ENCODE data around the gene MN1.

MN1 gene

DNA sequence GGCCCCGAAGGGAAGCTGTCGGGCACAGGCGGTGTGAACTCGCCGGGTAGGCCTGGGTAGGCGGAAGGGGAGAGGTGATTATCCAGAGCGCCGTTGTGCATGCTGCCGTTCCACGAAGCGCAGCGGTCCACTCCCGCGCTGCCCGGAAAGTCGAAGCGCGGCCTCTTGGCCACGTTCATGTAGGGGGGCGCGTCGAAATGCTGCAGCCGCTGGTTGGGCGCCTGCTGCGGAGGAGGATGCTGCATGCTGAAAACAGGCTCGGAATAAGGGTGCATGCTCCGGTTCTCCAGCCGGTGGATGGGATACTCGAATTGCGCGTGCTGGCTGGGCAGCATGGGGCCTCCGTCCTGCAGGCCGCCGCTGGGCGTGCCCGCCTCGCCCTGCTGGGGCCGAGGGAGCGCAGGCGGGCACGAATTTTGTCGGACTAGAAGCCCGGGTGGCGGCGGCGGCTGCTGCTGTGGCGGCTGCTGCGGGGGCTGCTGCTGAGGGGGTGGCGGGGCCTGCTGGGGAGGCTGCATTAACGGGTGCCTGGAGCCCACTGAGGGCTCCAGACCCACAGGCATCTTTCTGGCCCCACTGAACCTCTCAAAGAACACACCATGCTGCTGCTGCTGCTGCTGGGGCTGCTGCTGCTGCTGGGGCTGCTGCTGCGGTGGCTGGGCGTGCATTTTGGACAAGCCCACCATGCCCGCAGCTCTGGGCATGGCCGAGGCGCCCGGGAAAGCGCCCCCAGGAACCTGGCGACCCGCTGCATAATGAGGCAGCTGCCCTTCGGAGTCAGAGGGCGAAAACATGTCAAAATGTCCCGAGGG is 2.3 kb downstream of the MN1 start:
- no peak for DNase-seq

GRCh38 chr22:27798511-27799014 is 3.0 kb downstream of the MN1 start:
- no peak for DNase-seq

DNA sequence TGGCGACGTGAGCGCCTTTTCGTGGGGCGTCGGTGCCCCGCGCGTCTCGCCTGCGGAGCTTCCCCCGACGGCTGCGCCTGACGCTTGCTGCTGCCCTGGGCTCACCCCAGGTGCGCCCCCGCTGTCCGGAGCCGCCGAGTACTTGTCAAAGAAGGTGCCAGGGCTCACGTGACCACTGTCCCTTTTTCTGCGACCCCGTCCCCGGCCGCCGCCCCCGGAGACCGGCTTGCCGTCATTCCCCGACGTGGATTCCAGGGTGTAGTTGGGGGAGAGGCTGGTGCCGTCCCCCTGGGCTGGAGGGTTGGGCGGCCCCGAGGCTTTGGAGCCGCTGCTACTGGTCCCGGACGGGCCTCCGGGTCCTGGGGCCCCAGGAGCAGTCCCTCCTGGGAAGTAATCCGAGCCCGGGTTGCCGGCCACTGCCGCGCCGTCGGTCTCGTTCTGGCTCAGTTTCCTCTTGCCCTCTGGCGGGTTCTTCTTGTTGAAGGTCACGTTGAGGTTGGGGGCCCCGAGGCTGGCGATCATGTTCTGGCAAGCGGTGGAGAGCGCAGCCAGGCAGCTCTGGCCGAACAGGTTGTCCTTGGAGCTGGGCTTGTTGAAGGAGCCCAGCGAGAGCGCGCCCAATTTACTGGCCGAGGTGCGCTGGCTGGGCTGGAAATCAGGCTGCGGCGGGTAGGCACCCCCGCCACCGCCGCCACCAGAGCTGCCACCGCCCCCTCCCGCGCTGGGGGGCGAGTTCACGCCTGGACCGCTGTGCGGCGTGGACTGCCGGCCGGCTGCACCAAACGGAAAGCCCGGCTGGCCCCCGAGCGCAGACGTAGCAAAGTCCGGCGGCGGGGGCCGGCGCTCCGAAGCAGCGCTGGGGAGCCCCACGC is 3.8 kb downstream of the MN1 start:
- DNase-seq = no peak

GRCh38 chr22:27796829-27797519 is 4.6 kb downstream of the MN1 start:
- no peak for DNase-seq

DNA sequence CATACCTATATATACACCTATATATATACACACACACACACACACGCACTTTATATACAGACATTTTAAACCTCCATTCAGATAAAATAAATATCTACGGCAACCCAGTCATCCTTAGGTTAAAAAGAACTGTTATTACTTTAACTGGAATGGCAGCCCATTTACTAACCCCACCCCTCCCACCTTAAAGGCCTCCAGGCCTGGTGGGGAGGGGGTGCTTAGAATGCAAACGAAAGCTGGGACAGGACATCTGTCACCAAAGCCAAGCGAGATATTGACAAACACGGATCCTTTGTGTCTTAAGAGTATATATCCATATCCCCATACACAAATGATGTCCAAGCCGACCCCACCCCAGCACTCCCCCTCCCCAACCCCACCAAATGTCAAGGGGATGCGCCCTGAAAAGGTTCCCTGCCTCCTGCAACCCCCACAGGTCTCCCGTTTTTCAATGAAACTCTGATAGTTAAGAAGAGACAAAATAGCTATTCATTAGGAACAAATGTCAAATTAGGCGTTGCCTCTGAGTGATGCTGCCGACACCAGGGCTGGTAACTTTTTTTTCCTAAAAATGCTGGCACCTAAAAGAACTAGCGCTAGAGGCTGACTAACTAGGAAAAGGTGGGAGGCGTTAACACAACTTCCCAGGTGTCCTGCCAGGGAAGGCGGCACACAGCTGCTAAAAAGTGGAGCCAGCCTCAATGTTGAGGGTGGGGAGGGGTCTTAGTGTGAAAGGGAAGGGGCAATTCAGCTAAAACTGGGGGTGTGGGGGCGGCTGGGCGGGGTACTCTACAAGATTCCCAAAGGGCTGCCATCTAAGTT is 5.6 kb downstream of the MN1 start:
- DNase-seq = no peak

DNA sequence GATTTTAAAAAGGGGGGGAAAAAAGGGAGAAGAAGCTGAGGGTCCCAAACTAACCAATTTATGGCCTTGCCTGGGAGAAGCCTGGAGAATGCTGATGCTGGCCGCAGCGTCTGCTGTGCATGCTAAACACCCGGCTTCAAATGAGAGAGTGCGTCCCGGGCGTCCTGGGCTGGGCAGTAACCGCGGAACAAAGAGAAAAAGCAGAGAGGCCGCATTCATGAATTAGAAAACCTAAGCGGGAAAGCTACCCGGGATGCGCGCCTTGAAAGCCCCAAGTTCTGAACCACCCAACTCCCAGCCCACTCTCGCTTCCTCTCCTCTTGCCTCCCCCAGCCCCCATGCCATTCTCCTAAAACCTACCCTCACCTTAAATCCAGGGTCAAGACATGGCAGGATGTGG is 6.5 kb downstream of the MN1 start:
- no peak for DNase-seq

- no peak for DNase-seq
Measured at GRCh38 chr22:27794226-27794625, 7.3 kb downstream of the MN1 start.

- DNase-seq = no peak
Measured at GRCh38 chr22:27793576-27793975, 8.0 kb downstream of the MN1 start.

DNA sequence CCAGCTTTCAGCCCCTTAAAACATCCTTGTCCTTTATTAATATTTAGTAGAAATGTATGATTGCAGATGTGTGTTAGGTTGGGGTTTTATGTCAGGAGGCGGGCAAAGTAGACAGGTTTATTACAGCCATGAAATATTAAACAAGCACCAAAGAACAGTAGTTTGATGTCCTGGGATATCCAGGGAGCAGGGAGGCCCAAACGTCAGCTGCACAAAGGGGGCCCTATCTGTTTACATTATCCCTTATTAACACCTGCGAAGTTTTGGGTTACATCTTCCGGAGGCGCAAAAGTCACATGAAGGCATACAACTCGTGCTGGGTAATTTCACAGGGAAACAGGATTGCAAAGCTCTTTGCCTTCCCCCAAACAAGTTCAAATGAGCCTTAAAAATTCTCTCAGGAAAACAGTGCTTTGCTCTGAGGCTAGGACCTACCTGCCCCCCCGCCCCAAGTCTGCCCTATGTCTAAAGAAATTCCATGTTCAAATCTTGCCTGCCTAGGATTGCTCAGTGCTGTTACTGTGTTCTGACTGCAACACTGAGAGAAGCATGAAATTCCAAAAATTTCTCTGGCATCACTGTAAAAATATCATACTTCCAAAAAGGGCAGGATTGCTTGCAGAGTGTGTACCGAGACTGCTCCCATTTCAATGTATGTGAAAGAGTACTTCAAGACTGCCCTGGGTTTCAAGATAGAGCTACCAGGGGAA is 8.9 kb downstream of the MN1 start:
- DNase-seq = no peak

DNA sequence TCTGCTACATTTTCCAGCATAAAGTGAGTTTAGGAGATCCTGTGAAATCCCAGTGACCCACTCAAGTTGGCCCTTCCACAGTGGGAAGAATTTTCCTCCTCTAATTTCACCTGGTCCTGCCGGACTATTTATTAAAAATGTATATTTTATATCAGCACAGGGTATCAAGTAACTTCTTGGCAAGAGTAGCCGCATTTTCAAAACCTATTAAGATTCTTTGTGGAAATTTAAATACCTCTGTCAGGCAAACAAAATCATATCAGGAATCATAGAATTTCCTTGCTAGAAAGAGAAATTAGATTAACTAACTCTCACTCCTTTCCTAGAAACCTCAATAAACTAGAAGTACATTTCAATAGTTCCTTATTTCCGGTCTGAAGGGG is 9.7 kb downstream of the MN1 start:
- DNase-seq = no peak

DNA sequence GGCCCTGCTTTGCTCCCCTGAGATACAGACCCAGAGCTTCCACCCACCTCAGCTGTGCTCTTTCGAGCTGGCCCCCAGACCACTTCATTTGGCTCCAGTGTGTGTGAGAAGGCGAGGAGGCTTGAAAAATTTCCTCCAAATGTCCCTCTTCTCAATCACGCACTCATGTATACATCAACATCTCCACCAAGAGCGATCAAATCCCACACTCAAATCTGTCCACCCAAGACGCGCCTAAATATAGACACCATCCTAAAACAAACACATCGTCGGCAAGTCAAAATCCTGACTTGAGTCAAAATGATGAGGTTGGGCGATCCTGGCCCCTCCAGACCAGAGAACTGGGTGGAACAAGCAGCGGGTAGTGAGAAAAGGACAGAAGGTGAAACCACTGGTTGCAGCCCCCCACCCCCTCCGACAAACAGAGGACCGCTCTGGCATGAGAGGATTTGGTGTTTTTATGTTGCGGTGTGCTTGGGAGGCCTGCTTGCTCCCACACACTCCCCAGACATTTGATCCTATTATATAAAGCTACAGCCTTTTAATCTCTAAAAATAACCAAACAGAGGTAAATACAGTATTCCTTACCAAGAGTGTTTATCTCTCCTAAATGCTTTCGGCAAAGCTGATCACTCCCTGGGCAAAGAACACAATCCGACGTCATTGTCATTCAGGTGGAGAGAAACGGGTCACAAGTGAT is 10.2 kb downstream of the MN1 start:
- no peak for DNase-seq

- DNase-seq = no peak
Measured at GRCh38 chr22:27790376-27791158, 11.0 kb downstream of the MN1 start.

GRCh38 chr22:27788500-27789288 is 12.9 kb downstream of the MN1 start:
- no peak for DNase-seq

DNA sequence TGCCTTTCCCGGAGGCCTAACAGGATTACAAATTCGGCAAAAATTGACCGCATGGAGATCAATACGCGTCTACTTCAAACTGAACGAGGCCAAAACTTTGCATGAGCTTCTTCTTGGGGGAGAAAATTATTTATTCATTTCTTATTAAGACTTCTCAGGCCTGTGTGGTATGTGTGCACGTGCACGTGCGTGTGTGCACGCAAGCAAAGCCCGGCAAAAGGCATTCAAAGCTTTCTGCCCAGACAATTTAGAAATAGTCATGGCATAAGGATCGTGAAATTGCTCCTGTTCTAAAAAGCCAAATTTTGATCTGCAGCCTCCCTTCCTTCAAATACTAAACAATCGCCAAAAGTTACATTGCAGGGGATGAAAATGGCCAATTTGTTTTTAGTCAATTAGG is 14.6 kb downstream of the MN1 start:
- no peak for DNase-seq

GRCh38 chr22:27786291-27786932 is 15.1 kb downstream of the MN1 start:
- DNase-seq = no peak

GRCh38 chr22:27785831-27786230 is 15.7 kb downstream of the MN1 start:
- no peak for DNase-seq

GRCh38 chr22:27784120-27784475 is 17.5 kb downstream of the MN1 start:
- no peak for DNase-seq

DNA sequence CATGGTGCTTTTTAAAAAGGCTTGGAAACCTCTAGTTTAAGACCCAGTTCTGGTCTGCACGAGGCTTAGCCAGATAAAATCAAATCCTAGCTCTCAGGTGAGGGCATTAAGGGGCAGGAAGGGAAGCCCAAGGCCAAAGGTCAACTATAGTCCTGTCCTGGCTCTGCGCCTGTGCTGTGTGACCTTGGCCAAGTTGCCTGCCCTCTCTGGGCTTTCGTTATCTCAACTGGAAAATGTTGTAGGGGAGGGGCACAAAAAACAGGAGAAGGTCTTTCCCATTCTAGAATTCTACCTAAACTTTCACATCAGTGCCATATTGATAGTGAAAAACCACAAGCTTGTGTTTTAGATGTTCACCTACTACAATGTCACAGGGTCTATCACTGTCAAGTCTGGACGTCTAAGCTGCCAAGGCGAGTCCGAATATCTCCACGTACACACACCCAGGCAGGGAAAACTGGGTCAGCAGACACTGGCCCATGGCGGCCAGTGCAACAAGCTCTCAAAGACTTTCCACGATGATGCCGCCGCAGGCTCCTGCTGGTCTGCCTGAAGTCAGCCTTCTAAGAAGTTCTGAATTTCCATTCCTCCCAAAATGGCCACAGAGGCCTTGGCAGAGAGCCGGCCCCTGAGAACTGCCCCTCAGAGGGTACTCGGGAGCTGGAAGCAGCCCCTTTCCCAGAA is 18.0 kb downstream of the MN1 start:
- no peak for DNase-seq

Measured in activated CD4-positive, CD25-positive, alpha-beta regulatory T cell (primary cell).